B cell (primary cell): ENCODE data around the gene NKX6-2.

Experiments used
- CTCF ChIP-seq: fragments of 200-600 bp; IDR thresholded peaks from one replicate; pipeline ENCODE4 v1.8.0; 2022; ENCODE audit warnings: antibody characterized with exemption, mild to moderate bottlenecking
- EZH2 ChIP-seq: IDR thresholded peaks from 2 replicates; pipeline ENCODE4 v1.6.1; 2012; ENCODE audit warnings: borderline replicate concordance, low read depth, mild to moderate bottlenecking, moderate library complexity, low read length; ENCODE audit not compliant: insufficient read depth, poor library complexity, severe bottlenecking

GRCh38 chr10:132761395-132762060 lies 24.4 kb downstream of the NKX6-2 start:
- TF ChIP-seq CTCF (no peak), EZH2 (no peak)
